KOPT-K1 (cell line): ENCODE measurements around the gene GPHA2.

ENCODE experiments used
- H3K27ac ChIP-seq: fragments of 200-600 bp; sonication (generic); 2 replicates; pipeline ENCODE4 v1.5.1; 2016; ENCODE audit warnings: antibody characterized with exemption, mild to moderate bottlenecking, low read depth, low read length; ENCODE audit not compliant: poor library complexity, severe bottlenecking
- H3K36me3 ChIP-seq: fragments of 200-600 bp; sonication (generic); 2 replicates; pipeline ENCODE4 v1.5.1; 2017; ENCODE audit warnings: antibody characterized with exemption, mild to moderate bottlenecking, low read length, moderate library complexity; ENCODE audit not compliant: insufficient read depth
- H3K9me3 ChIP-seq: fragments of 200-600 bp; sonication (generic); 2 replicates; pipeline ENCODE4 v1.5.1; 2017; ENCODE audit warnings: antibody characterized with exemption, low read length, mild to moderate bottlenecking; ENCODE audit not compliant: insufficient read depth, poor library complexity, severe bottlenecking

The GPHA2 gene

DNA sequence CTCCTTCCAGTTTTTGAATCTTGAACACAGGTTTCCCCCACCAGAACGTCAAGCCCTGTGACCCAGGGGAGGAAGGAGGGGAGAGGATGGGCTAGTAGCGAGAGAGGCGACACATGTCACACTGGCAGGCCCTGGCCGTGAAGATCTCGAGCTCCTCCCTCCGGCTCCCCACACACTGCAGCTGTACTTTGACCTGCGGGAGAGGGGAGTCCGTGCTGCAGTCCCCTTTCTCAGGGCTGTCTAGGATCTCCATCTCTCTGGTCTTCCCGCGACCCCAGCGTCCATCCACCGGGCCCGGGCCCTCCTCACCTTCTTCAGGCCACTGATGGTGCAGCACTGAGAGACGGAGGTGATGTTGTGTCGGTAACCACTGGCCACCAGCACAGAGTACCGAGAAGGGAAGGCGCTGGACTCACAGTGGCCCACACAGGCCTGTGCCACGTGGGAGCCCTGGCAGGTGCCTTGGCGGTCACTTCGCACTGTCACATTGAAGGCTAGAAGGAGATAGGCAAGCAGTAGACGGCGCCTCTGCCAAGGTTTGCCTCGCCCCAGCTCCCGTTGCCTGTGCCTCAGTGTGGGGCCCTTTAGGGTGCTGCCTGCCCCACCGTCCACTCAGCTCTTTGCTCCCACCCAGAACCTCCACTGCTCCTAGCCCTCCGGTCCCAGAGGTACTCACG is 873 bp downstream of the GPHA2 start:
- Histone ChIP-seq H3K27ac (no peak overlapping the region), H3K36me3 (no peaks in the 10 kb centered on the region), H3K9me3 (no peaks in the 10 kb centered on the region)

DNA sequence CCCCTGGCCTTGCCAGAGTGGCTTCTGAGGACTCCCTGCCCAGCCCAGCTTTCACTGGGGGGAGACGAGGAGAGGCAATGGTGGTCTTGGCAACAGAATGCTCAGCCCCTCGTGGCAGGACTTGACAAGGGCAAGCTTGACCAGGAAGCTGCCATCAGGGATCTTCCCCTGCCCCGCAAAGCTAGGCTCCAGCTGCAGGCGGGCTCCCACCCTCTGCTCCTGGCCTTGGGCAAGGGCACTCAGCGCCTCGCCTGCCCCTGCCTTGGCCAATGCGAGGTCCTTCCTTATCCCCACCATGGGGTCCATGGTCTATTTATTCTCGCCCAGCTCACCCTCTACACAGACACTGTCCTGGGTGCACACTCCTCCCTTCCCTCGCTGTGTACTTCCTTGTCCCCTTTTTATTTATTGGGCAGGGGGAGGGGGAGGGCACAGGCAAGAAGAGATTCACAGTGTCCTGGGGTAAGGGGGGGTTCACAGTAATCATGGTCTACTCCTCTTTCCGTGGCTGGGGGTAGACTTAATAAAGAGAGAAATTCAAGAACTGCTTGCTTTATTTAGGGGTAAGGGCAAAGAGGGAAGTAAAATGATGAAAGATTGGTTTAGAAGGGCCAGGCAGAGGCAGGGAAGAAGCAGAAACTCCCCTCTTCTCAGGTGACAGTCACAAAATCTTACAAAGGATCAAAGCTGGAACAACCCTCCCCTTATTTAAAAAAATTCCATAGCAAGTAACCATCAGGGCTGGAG is 1.6 kb downstream of the GPHA2 start:
- Histone ChIP-seq H3K9me3 (no peaks in the 10 kb centered on the region), H3K27ac (no peak overlapping the region), H3K36me3 (no peaks in the 10 kb centered on the region)

DNA sequence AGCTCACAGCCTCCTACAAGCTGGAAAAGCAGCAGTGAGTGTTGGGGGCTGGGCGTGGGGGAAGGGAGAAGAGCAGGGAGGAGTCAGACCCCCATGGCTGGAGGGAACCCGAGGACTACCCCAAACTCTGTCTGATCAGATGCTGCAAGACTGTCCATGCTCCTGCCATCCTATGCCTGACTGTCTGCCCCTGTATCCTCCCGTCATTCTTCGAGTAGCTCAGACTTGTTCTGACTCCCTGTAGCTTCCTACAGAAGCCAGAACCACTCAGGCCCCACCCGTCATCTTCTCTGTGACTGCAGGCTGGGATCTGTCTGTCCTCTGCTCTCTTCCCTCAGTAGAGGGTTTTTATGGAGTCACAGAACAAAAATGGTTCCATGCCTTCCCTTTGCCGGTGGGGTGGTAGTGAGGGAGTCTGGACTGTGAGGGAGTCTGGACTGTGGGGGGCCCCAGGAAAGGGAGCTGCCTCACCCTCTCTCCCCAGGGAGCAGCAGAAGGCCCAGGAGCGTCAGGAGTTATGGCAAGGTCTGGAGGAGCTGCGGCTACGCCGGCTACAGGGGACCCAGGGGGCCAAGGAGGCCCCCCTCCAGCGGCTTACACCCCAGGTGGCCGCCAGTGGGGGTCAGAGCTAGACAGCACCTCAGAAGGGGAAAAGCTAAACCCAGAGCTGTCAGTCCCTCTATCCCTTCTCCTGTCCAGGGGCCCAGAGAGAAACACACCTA is 2.3 kb downstream of the GPHA2 start:
- Histone ChIP-seq H3K9me3 (no peaks in the 10 kb centered on the region), H3K36me3 (no peaks in the 10 kb centered on the region), H3K27ac (no peak overlapping the region)

DNA sequence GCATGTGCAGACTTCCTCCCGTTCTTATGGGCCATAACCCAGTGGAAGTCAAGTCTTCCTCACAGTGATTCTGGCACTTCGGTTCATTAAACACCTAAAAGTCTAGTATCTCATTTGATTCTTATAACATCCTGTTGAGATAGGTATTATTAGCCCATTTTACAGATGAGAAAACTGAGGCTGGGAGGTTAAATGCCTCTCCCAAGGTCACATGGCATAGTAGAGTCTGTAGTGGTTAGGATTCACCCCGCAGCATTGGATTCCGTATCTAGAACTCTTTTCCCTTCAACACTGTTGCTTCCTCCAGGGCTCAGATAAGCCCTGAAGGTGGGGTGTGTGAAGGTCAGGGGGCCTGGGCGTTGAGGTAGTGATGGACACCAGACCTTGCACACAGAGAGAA is 3.4 kb downstream of the GPHA2 start:
- no peaks in the 10 kb centered on the region for H3K36me3 ChIP-seq
- no peaks in the 10 kb centered on the region for H3K9me3 ChIP-seq
- H3K27ac ChIP-seq, result no peak overlapping the region

DNA sequence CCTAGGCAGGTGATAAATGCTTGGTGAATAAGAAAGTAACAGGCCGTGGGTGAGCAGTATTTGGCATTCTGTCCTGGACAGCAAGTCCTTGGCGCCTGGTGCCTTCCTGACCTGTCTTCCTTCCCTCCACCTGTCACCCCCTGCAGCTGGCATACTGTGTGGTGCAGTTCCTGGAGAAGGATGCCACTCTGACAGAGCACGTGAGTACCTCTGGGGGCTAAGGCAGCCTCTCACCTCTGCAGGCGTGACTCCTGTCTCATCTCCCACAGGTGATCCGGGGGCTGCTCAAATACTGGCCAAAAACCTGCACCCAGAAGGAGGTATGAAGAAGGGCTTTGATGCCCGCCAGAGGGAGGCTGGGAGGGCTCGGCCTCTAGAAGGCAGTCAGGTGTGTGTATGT is 4.4 kb downstream of the GPHA2 start:
- Histone ChIP-seq H3K27ac (no peak overlapping the region), H3K9me3 (no peaks in the 10 kb centered on the region), H3K36me3 (no peaks in the 10 kb centered on the region)

DNA sequence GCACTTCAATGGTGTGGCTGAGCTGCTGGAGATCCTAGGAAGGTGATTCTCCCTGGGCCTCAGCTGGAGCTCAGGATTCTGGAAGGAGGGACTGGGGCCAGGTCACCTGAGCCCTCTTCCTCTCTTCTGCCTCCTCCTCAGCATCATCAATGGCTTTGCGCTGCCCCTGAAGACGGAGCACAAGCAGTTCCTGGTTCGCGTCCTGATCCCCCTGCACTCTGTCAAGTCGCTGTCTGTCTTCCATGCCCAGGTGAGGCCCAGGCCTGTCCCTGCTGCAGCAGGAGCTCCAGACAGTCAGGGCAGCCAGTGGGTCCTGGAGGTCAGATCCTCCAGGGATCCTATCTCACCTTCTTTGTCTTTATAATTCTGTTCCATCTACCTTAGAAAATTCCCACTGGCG is 5.4 kb downstream of the GPHA2 start:
- no peak overlapping the region for H3K27ac ChIP-seq
- H3K36me3 ChIP-seq, result no peaks in the 10 kb centered on the region
- H3K9me3 ChIP-seq, result no peaks in the 10 kb centered on the region

DNA sequence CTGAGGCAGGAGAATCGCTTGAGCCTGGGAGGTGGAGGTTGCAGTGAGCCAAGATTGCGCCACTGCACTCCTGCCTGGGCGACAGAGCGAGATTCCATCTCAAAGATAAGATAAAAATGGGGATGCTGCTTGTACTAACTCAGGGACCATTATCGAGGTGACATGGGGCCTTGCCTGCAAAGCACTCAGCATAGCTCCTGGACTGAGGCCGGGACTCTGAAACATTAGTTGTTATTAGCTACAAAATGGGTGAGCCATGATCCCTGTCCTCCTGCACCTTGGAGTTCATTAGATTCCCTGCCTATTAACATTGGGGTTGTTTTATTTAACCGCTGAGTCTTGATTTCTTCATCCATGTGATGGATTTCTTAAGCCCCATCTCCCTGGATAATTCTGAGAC is 6.1 kb downstream of the GPHA2 start:
- Histone ChIP-seq H3K27ac (no peak overlapping the region), H3K36me3 (no peaks in the 10 kb centered on the region), H3K9me3 (no peaks in the 10 kb centered on the region)

DNA sequence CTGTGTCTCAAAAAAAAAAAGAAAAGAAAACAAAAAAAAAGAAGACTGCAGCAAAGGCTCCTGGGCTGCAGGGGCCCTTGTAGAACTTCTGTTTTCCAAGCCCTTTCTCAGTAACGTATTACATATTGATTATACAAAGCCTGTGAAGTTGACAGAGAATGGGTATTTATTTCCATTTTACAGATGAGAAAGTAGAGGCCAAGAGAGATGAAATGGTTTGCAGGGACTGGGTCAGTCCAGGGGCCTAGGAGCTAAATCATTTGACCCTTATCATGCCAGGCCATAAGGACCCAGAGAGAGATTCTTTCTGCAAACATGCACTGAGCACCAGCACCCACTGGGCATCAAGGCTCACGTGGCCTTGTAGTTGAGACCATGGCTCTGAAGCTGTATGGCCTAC is 6.7 kb downstream of the GPHA2 start:
- Histone ChIP-seq H3K27ac (no peak overlapping the region), H3K9me3 (no peaks in the 10 kb centered on the region), H3K36me3 (no peaks in the 10 kb centered on the region)

DNA sequence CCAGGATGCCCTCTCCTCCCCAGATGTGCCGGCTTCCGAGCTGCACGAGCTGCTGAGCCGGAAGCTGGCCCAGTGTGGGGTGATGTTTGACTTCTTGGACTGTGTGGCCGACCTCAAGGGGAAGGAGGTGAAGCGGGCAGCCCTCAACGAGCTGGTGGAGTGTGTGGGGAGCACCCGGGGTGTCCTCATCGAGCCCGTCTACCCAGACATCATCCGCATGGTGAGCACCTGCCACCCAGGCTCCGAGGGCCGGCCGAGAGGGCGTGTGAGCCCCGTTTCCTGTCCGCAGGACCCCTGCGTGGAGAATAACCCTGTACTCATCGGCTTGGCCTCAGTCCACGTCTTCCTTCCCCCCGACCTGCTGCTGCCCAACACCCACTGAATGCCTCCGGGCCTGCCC is 9.0 kb downstream of the GPHA2 start:
- Histone ChIP-seq H3K36me3 (no peaks in the 10 kb centered on the region), H3K9me3 (no peaks in the 10 kb centered on the region), H3K27ac (no peak overlapping the region)

DNA sequence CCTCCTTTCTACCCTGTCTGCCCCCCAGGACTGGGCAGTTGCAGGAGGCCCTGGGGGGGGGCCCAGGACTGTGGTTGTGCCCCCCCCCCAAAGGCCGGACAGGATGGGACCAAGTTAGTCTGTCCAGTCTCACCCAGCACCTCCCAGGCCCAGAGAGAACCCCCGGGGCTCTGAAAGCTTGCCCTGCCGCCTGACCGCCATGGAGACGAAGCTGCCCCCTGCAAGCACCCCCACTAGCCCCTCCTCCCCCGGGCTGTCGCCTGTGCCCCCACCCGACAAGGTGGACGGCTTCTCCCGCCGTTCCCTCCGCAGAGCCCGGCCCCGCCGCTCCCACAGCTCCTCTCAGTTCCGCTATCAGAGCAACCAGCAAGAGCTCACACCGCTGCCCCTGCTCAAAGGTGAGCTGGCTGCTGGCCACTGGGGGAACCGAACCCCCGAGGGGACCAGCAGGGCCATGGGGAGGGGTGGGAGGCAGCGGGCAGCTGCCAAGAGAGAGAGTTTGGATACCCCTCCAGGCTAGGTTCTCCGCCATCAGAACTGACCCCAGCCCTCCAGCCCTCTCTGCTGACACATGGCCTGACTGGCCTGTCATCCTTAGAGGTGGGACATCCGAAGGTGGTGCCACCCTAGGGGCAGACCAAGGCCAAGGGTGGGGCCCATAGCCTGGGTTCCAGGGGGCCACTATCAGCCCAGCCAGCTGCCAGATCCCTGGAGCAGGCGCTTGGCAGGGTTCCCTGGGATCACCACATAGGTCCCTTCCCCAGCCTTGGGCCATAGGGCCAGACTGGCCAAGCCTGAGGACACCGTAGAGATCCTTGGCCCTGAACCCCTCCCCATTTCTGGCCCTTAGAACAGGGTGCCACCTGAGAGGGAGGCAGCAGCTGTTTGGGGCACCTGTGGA is 9.9 kb downstream of the GPHA2 start:
- Histone ChIP-seq H3K27ac (no peak overlapping the region), H3K36me3 (no peaks in the 10 kb centered on the region), H3K9me3 (no peaks in the 10 kb centered on the region)

DNA sequence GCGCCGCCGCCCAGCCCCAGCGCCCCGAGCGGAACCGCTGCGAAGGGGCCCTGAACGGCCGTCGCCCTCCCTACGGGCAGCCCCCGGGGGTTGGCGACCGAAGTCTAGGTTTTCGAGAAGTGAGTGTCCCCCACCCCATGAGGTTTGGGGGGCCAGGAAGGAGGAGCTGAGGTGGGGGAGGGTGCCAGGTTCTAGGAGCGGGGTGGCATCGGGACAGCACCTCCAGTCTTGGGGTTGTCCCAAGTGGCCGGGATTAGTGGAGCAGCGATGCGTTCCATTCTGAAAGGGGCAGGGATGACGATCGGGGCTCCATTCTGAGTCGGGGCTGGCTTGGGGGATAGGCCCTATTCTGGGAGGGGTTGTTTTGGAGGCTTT is 10.8 kb downstream of the GPHA2 start:
- no peaks in the 10 kb centered on the region for H3K9me3 ChIP-seq
- peak overlapping the region; percentile 58 for H3K27ac ChIP-seq
- no peaks in the 10 kb centered on the region for H3K36me3 ChIP-seq

DNA sequence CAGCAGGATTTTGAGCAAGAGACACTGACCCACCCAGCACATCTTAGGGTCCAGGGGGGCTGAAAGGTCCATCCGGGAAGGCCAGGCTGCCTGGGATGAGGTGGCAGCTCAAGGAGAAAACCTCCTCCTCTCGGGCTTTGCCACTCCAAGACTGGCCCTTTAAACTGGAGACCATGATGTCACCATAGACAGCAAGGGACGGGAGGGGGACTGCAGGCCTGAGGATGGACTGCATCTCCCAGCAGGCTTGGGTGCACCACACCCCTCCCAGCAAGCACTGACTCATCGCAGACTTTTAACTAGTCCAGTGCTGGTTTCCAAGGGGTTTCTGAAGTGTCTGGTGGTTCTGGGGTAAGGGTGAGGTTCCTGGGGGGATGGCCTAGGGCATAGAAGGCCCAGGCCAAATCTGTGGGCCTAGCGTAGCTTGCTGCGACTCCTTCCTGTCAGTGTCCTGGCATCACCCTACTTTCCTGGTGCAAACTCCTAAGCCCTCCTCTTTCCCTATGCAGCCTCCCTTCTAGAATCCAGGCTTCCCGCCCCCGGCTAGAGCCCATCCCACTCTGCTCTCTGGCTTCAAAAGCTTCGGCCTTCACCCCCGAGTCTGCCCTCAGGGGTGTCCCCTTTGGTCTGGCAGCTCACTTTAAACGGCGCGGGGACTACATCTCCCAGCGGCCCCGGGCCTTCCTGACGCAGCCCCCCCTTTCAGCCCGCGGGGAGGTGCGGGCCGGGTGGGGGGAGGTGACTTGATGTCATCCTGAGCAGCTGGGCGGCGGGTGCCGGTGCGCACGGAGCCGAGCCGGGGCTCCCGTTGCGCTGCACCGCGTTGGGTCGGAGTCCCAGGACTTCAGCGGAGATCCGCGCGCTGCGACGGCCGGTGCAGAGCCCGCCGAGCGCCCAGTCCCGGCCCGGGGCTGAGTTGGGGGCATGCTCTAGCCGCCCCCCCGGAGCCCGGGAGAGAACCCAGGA is 11.5 kb downstream of the GPHA2 start, which contains the start of gene PPP2R5B:
TSS of gene PPP2R5B (plus strand) at position 746 of the 966 bp plus-strand sequence. CDS start 1,046 bp downstream, outside the sequence.
- no peaks in the 10 kb centered on the region for H3K36me3 ChIP-seq
- H3K27ac ChIP-seq, result peak within 1 kb of the TSS; percentile 58

DNA sequence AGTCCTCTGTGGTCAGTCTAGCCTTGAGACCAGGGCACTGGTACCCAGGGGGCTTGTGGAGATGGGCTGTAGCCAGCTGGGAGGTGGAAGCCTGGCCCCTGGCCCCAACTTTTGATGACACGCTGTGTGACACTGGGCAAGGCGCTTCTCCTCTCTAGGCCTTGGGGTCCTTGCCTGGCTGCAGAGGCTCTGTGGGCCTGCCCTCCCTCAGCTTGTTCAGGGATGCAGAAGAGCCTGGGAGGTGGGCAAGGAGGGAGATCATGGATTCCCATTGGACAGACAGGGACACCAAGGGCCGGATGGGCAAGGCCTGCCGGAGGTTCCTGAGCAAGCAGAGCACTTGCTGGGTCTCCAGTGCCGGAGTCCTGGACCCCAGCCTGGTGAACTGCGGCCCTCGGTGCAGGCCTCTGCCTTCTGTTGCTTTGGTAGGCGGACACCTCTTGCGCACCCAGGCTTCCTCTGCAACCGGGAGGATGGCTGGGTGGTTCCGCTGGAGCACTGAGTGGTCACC is 12.5 kb downstream of the GPHA2 start:
- no peaks in the 10 kb centered on the region for H3K36me3 ChIP-seq
- H3K9me3 ChIP-seq, result no peaks in the 10 kb centered on the region
- H3K27ac ChIP-seq, result no peak overlapping the region

More for the DNA sequence above, 11.5 kb downstream of the GPHA2 start, which contains the start of gene PPP2R5B:
- H3K9me3 ChIP-seq, result no peaks in the 10 kb centered on the region

DNA sequence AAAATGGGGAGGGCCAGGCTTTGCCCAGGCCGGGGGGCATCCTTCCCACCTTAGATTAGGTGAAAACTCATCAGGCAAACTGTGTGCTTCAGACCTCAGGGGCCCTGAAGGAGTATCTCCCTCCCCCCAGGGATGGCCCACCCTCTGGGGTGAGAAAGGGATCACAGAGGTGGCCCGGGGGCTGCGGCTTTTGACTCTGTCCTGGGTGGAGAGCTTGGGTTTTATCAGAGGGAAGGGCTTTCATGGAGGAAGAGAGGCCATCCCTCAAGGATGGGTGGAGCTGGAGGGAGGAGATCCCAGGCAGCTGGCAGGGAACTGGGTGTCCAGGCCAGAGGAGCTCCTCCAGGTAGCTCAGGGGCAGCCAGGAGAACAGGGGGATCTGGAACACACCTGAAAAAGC is 14.3 kb downstream of the GPHA2 start:
- no peak overlapping the region for H3K27ac ChIP-seq

More for the DNA sequence above, 14.3 kb downstream of the GPHA2 start:
- Histone ChIP-seq H3K9me3 (no peaks in the 10 kb centered on the region), H3K36me3 (no peaks in the 10 kb centered on the region)
